ENCODE measurements around the gene MOV10L1.

The MOV10L1 gene

DNA sequence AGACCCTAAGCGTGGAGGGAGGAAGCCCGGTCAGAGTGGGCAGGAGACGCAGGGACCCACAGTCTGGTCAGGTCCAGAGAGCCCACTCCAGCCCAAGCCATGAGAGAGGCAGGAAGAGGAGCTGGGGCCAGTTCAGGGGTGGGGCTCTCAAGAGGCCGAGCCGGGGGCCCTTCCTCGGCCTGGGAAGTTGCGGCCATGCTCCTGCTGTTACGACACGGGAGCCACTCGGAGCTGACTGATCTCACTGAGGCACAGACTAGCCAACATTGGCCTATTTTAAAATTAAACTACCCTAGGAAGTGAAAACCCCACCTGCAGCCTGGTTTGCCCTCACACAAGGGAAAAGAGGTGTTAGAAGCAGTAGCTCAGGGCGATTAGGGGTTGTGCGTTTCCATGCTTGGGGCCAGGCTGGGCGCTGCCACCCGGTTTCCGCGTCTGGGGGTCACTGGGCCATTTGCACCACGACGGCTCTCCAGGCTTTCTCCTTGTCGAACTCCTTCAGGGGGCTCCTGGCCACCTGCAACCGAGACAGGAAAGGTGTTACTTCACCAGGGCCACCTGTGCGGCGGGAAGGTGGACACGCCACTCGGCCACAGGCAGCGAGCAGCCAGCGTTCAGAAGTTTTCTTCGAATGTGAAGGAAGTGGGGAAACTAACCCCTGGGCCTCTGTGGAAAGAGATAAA is 28.5 kb upstream of the MOV10L1 start:
- Histone ChIP-seq H3K27ac (ENCODE audit: low read length) (no peak overlapping the region), H3K9me3 (ENCODE audit: control insufficient read depth, low read depth, low read length) (no peaks in the 10 kb centered on the region), H3K9ac (ENCODE audit: low read length) (no peak overlapping the region), H3K4me3 (ENCODE audit: low read length) (no peak overlapping the region), H3K27me3 (ENCODE audit: control insufficient read depth, insufficient read depth, low read length) (peaks cover 7% of the 10 kb centered on the region), H3K4me1 (ENCODE audit: control insufficient read depth, low read depth, low read length) (peaks cover 7% of the 10 kb centered on the region), H3K36me3 (ENCODE audit: control insufficient read depth, low read depth, low read length) (no peaks in the 10 kb centered on the region)

DNA sequence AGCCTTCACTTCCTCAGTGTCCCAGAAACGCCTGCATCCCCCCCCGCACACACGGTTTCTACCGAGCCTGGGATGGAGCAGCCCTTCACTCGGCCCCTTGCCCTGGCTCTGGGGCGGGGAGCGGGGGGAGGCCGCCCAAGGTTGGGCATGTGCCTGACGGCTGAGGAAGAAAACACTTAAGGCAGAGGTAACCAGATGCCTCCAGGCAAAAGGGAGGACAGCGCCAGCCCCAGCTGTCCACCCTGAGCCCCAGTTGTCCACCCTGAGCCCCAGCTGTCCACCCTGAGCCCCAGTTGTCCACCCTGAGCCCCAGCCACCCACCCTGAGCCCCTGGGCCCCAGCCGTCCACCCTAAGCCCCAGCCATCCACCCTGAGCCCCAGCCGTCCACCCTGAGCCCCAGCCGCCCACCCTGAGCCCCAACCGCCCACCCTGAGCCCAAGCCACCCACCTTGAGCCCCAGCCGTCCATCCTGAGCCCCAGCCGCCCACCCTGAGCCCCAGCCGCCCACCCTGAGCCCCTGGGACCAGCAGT is 27.9 kb upstream of the MOV10L1 start:
- peaks cover 7% of the 10 kb centered on the region for H3K27me3 ChIP-seq (ENCODE audit: control insufficient read depth, insufficient read depth, low read length)
- H3K9me3 ChIP-seq (ENCODE audit: control insufficient read depth, low read depth, low read length), result no peaks in the 10 kb centered on the region
- H3K4me1 ChIP-seq (ENCODE audit: control insufficient read depth, low read depth, low read length), result peaks cover 7% of the 10 kb centered on the region
- H3K36me3 ChIP-seq (ENCODE audit: control insufficient read depth, low read depth, low read length), result no peaks in the 10 kb centered on the region
- H3K4me3 ChIP-seq (ENCODE audit: low read length), result no peak overlapping the region
- H3K9ac ChIP-seq (ENCODE audit: low read length), result no peak overlapping the region
- no peak overlapping the region for H3K27ac ChIP-seq (ENCODE audit: low read length)

DNA sequence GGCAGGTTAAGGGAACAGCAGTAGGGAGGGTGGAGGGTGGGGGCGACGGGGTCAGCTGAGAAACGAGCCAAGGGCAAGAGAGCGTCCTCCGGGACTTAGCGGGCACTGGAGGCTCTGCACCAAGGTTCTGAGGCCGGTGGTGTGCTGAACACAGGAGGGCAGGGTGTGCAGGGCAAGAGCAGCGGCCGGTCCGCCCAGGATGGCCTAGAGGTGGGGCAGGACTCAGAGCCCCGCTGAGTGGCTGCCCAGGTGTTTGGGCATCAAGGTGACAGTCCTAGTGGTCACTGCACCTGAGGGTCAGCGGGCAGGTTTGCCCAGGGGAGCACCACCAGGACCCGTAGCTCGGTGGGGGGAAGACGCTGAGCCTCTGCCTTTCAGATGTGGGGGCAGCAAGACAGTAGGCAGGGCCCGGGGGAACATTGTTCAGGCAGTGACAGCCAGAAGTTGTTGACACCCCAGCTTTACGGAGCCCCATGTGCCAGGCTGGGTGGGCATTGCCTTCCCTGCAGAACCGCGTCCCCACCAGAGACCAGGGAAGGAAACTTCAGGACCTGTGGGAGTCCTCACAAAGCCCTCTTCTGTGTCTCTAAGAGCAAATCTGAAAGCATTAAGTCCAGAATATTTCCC is 27.2 kb upstream of the MOV10L1 start:
- H3K4me1 ChIP-seq (ENCODE audit: control insufficient read depth, low read depth, low read length), result peaks cover 7% of the 10 kb centered on the region
- H3K27me3 ChIP-seq (ENCODE audit: control insufficient read depth, insufficient read depth, low read length), result peaks cover 4% of the 10 kb centered on the region
- H3K4me3 ChIP-seq (ENCODE audit: low read length), result no peak overlapping the region
- H3K36me3 ChIP-seq (ENCODE audit: control insufficient read depth, low read depth, low read length), result no peaks in the 10 kb centered on the region
- no peak overlapping the region for H3K9ac ChIP-seq (ENCODE audit: low read length)
- H3K27ac ChIP-seq (ENCODE audit: low read length), result no peak overlapping the region
- no peaks in the 10 kb centered on the region for H3K9me3 ChIP-seq (ENCODE audit: control insufficient read depth, low read depth, low read length)

DNA sequence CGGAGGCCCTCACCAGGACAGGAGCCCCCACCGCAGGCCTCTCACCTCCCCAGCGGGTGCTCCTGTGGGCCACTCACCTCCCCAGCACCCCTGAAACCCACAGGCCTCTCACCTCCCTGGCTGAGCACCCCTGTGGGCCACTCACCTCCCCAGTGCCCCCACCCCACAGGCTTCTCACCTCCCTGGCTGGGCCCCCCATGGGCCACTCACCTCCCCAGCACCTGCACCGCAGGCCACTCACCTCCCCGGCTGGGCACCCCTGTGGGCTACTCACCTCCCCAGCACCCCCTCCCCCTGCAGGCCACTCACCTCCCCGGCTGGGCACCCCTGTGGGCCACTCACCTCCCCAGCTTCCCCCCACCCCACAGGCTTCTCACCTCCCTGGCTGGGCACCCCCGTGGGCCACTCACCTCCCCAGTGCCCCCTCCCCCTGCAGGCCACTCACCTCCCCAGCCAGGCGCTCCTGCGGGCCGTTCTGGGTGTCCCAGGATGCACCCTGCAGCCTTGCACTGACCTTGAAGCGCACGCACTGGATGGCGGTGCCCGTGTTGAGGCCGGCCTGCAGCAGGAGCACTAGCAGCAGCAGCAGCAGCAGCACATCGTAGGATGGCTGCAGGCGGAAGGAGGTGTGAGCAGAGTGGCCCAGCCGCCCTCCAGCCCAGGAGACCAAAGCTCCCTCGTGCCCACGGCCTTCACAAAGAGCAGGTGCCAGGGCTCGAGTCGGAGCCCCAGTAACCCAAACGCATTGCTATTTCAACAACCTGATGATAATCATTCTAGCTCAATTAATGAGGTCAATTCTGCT is 26.0 kb upstream of the MOV10L1 start:
- no peak overlapping the region for H3K27ac ChIP-seq (ENCODE audit: low read length)
- no peaks in the 10 kb centered on the region for H3K27me3 ChIP-seq (ENCODE audit: control insufficient read depth, insufficient read depth, low read length)
- peaks cover 7% of the 10 kb centered on the region for H3K4me1 ChIP-seq (ENCODE audit: control insufficient read depth, low read depth, low read length)
- H3K4me3 ChIP-seq (ENCODE audit: low read length), result no peak overlapping the region
- H3K9me3 ChIP-seq (ENCODE audit: control insufficient read depth, low read depth, low read length), result no peaks in the 10 kb centered on the region
- H3K9ac ChIP-seq (ENCODE audit: low read length), result no peak overlapping the region
- H3K36me3 ChIP-seq (ENCODE audit: control insufficient read depth, low read depth, low read length), result no peaks in the 10 kb centered on the region

DNA sequence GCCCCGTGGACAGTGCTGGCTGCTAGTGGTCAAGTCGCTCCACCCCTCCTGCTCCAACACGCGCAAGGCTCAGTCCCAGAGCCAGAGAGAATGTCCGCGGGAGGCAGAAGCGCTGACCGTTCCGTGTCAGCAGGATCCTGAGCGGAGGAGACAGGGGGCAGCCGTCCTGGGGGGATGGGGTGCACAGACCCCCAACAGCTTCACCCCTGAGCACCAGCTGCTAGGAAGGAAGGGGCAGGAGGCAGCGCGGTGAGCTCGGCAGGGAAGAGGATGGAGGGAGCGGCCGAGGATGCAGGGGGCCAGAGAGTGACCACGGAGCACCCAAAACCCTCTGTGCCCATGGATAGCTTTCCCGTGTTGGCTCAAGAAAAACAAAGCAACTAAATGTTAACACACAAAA is 25.4 kb upstream of the MOV10L1 start:
- H3K36me3 ChIP-seq (ENCODE audit: control insufficient read depth, low read depth, low read length), result no peaks in the 10 kb centered on the region
- H3K4me1 ChIP-seq (ENCODE audit: control insufficient read depth, low read depth, low read length), result peaks cover 4% of the 10 kb centered on the region
- H3K27ac ChIP-seq (ENCODE audit: low read length), result no peak overlapping the region
- no peak overlapping the region for H3K9ac ChIP-seq (ENCODE audit: low read length)
- H3K4me3 ChIP-seq (ENCODE audit: low read length), result no peak overlapping the region
- H3K9me3 ChIP-seq (ENCODE audit: control insufficient read depth, low read depth, low read length), result no peaks in the 10 kb centered on the region
- no peaks in the 10 kb centered on the region for H3K27me3 ChIP-seq (ENCODE audit: control insufficient read depth, insufficient read depth, low read length)

DNA sequence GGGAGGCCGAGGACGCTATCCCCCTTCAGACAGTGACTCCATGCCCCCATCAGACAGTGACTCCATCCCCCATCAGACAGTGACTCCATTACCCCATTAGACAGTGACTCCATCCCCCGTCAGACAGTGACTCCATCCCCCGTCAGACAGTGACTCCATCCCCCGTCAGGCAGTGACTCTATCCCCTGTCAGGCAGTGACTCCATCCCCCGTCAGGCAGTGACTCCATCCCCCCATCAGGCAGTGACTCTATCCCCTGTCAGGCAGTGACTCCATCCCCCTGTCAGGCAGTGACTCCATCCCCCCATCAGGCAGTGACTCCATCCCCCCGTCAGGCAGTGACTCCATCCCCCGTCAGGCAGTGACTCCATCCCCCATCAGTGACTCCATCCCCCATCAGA is 22.6 kb upstream of the MOV10L1 start:
- Histone ChIP-seq H3K4me1 (ENCODE audit: control insufficient read depth, low read depth, low read length) (no peaks in the 10 kb centered on the region), H3K4me3 (ENCODE audit: low read length) (no peak overlapping the region), H3K27ac (ENCODE audit: low read length) (no peak overlapping the region)

DNA sequence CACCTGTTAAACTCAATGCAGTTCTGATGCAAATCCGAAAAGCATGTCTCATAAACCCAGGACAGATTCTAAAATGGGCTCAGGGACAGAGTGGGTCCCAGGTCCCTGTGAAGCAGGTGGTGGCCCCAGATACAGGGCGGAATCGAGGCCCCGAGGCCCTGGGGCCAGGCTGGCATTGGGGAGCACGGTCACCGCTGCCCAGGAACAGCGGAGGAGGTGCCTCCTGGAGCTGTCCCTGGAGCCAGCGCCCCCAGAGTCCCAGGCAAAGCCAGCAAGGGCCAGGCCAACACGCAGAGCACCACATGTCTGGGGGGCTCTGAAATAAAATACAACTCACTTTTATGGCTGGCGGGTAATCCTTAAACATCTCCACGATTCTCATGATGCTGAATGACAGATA is 21.7 kb upstream of the MOV10L1 start:
- H3K9me3 ChIP-seq (ENCODE audit: control insufficient read depth, low read depth, low read length), result no peaks in the 10 kb centered on the region
- no peaks in the 10 kb centered on the region for H3K36me3 ChIP-seq (ENCODE audit: control insufficient read depth, low read depth, low read length)
- H3K27ac ChIP-seq (ENCODE audit: low read length), result no peak overlapping the region
- H3K4me3 ChIP-seq (ENCODE audit: low read length), result no peak overlapping the region
- H3K4me1 ChIP-seq (ENCODE audit: control insufficient read depth, low read depth, low read length), result no peaks in the 10 kb centered on the region
- H3K27me3 ChIP-seq (ENCODE audit: control insufficient read depth, insufficient read depth, low read length), result no peaks in the 10 kb centered on the region
- H3K9ac ChIP-seq (ENCODE audit: low read length), result no peak overlapping the region

More for the DNA sequence above, 22.6 kb upstream of the MOV10L1 start:
- no peaks in the 10 kb centered on the region for H3K36me3 ChIP-seq (ENCODE audit: control insufficient read depth, low read depth, low read length)
- H3K9me3 ChIP-seq (ENCODE audit: control insufficient read depth, low read depth, low read length), result no peaks in the 10 kb centered on the region
- H3K9ac ChIP-seq (ENCODE audit: low read length), result no peak overlapping the region
- no peaks in the 10 kb centered on the region for H3K27me3 ChIP-seq (ENCODE audit: control insufficient read depth, insufficient read depth, low read length)

DNA sequence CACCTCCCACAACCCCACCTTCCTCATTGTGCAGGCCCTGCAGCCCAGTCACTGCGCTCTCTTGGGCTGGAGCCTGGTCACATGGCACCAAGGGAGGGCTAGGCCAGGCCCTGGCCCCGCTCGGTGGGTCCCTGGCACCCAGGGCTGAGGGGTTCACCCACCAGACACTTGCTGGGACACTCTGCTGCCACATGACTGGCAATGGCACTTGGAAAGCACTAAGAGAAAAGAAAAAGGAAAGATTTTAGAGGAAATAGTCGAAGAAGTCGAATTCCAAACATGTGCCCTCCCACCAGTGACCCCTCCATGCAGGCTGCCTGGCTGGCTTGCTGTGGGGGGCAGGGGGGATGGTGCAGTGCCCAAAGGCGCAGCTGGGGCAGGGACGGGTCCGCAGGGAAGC is 19.4 kb upstream of the MOV10L1 start:
- no peaks in the 10 kb centered on the region for H3K36me3 ChIP-seq (ENCODE audit: control insufficient read depth, low read depth, low read length)
- no peaks in the 10 kb centered on the region for H3K27me3 ChIP-seq (ENCODE audit: control insufficient read depth, insufficient read depth, low read length)
- H3K9ac ChIP-seq (ENCODE audit: low read length), result no peak overlapping the region
- H3K9me3 ChIP-seq (ENCODE audit: control insufficient read depth, low read depth, low read length), result no peaks in the 10 kb centered on the region
- H3K4me3 ChIP-seq (ENCODE audit: low read length), result no peak overlapping the region
- no peak overlapping the region for H3K27ac ChIP-seq (ENCODE audit: low read length)
- no peaks in the 10 kb centered on the region for H3K4me1 ChIP-seq (ENCODE audit: control insufficient read depth, low read depth, low read length)

DNA sequence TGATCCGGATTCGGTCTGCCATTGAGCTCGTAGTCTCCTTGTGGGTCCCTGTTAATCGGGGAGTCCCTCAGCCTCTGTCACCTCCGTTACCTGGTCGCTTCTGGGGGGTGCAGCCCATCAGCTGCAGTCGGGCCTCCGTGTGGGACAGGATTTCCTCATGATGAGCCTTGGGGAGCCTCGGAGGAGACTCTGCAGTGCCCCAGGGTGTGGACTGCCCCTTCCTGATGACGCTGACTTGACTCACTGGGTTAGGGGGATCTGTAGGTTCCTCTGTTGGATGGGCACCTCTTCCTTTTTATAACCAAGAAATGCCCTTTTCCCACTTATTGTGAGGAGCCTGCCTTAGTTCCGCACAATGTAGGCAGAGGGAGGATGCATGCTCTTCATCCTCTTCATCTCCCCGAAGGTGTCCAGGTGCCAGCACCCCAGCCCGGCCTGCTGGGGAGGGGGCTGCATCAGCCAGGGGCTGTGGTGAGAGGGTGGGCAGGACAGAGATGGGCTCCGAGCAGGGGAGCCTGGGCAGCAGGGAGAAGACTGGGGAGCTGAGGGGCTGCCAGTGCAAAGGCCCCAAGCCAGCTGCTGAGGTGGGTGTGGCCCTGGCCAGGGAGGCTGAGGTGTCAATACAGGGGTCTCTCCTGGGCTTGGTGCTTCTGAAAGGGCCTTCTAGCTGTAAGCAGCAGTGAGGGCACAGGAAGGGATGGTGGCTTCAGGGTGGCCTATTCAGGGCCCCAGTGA is 18.2 kb upstream of the MOV10L1 start:
- H3K27me3 ChIP-seq (ENCODE audit: control insufficient read depth, insufficient read depth, low read length), result no peaks in the 10 kb centered on the region
- H3K27ac ChIP-seq (ENCODE audit: low read length), result no peak overlapping the region

DNA sequence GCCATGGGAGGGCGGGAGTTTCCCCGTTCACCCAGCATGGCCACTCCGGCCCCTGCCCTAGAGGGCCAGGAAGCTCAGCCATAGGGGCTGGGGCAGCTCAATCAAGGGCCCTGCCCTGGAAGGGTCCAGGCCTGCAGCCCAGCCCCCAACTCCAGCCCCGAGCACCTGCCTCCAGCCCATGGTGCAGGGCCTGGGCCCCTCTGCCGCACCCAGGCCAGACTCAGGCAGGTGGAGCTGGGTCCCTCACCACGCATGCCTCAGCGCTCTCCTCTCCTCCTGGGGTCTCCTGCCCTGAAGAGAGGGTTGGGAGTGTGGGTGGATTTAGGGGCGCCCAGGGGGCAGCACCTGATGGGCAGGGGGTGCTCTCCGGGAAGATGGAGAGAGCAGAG is 17.6 kb upstream of the MOV10L1 start:
- H3K9ac ChIP-seq (ENCODE audit: low read length), result no peak overlapping the region
- H3K27me3 ChIP-seq (ENCODE audit: control insufficient read depth, insufficient read depth, low read length), result no peaks in the 10 kb centered on the region
- H3K27ac ChIP-seq (ENCODE audit: low read length), result no peak overlapping the region
- no peak overlapping the region for H3K4me3 ChIP-seq (ENCODE audit: low read length)
- no peaks in the 10 kb centered on the region for H3K4me1 ChIP-seq (ENCODE audit: control insufficient read depth, low read depth, low read length)
- H3K36me3 ChIP-seq (ENCODE audit: control insufficient read depth, low read depth, low read length), result no peaks in the 10 kb centered on the region
- H3K9me3 ChIP-seq (ENCODE audit: control insufficient read depth, low read depth, low read length), result no peaks in the 10 kb centered on the region

More for the DNA sequence above, 18.2 kb upstream of the MOV10L1 start:
- Histone ChIP-seq H3K4me1 (ENCODE audit: control insufficient read depth, low read depth, low read length) (no peaks in the 10 kb centered on the region), H3K9me3 (ENCODE audit: control insufficient read depth, low read depth, low read length) (no peaks in the 10 kb centered on the region), H3K4me3 (ENCODE audit: low read length) (no peak overlapping the region), H3K9ac (ENCODE audit: low read length) (no peak overlapping the region), H3K36me3 (ENCODE audit: control insufficient read depth, low read depth, low read length) (no peaks in the 10 kb centered on the region)

Data from iPS-18a (cell line).